K562 (cell line): ENCODE results near the gene NDUFA13. TPM values are rescaled to one million over a fixed set of nuclear protein-coding genes. Genes with fewer than 3 reads are reported as not detected.
A peak's percentile ranks its signal among the peaks of the same experiment; 100 is the strongest.

Source experiments
- CEBPG ChIP-seq, 3 experiments: fragments of 200-800 bp in 1 of 3; sonication (Bioruptor generic) in 1 of 3; sonication (generic) in 1 of 3; formaldehyde crosslinking in 1 of 3; IDR thresholded peaks in 2 of 3; conservative IDR thresholded peaks in 1 of 3; 2 replicates each; pipeline versions ENCODE4 v1.6.1 to v1.8.0; 2016 to 2022; ENCODE audit warnings: missing compliant biosample characterization in 2 of 3, missing genetic modification characterization in 2 of 3, mild to moderate bottlenecking in 1 of 3, missing genetic modification reagents in 1 of 3
- HOMEZ ChIP-seq: fragments of 250-450 bp; sonication (Bioruptor Pico); IDR thresholded peaks from 2 replicates; pipeline ENCODE4 v1.4.0; 2020; ENCODE audit warnings: mild to moderate bottlenecking, moderate library complexity
- NFATC3 ChIP-seq: fragments of 450-650 bp; IDR thresholded peaks from 2 replicates; pipeline ENCODE4 v1.6.1; 2017; ENCODE audit warnings: mild to moderate bottlenecking
- NFRKB ChIP-seq: fragments of 450-650 bp; IDR thresholded peaks from 2 replicates; pipeline ENCODE4 v1.6.1; 2016; ENCODE audit warnings: low read depth
- POLR2A ChIP-seq: fragments of 450-650 bp; conservative IDR thresholded peaks from 2 replicates; pipeline ENCODE4 v1.6.1; 2016
- PYGO2 ChIP-seq: fragments of 450-650 bp; IDR thresholded peaks from 2 replicates; pipeline ENCODE4 v1.6.1; 2016; ENCODE audit warnings: mild to moderate bottlenecking, missing genetic modification characterization, moderate library complexity, missing compliant biosample characterization
- TAF1 ChIP-seq: IDR thresholded peaks from 2 replicates; pipeline ENCODE4 v1.6.1; 2011; ENCODE audit warnings: mild to moderate bottlenecking, low read length, moderate library complexity; ENCODE audit not compliant: insufficient read depth, control insufficient read depth, severe bottlenecking; ENCODE audit errors: extremely low read depth
- THRB ChIP-seq: fragments of 450-650 bp; formaldehyde crosslinking; conservative IDR thresholded peaks from 2 replicates; pipeline ENCODE4 v1.4.0; 2022; ENCODE audit warnings: mild to moderate bottlenecking, missing genetic modification characterization
- ZBTB34 ChIP-seq: fragments of 250-450 bp; sonication (Bioruptor Pico); IDR thresholded peaks from 2 replicates; pipeline ENCODE4 v1.8.0; 2021; ENCODE audit warnings: mild to moderate bottlenecking, moderate library complexity
- ZNF277 ChIP-seq: fragments of 250-450 bp; sonication (Bioruptor Pico); IDR thresholded peaks from 2 replicates; pipeline ENCODE4 v1.8.0; 2022; ENCODE audit warnings: inconsistent platforms, mild to moderate bottlenecking, moderate library complexity, borderline replicate concordance
- ZNF707 ChIP-seq: fragments of 250-450 bp; sonication (Bioruptor Pico); conservative IDR thresholded peaks from 2 replicates; pipeline ENCODE4 v1.8.0; 2022; ENCODE audit warnings: inconsistent platforms, mild to moderate bottlenecking, moderate library complexity
- polyA plus RNA-seq, 8 experiments: library from polyadenylated mRNA; depleted of rRNA in 4 of 8; stranded (reverse) in 5 of 8; unstranded in 3 of 8; fragments of >200 nt; fragmentation: Nextera tagmentation in 2 of 8; fragmentation: Illumina TruSeq in 1 of 8; extraction: Ambion mirVana in 2 of 8; extraction: Trizol in 1 of 8; gene quantifications; 2 replicates each; pipeline versions ENCODE4 v1.2.1 to v1.2.3, GENCODE V29; 2011 to 2014; ENCODE audit warnings: inconsistent platforms in 1 of 8, missing spikeins in 1 of 8
- total RNA-seq, 7 experiments: library from RNA; depleted of rRNA in 6 of 7; stranded (reverse); fragments of >200 nt in 6 of 7; fragmentation: Illumina TruSeq in 2 of 7; extraction: Trizol in 2 of 7; gene quantifications; 2 replicates each; pipeline versions ENCODE4 v1.2.1 to v1.2.3, GENCODE V29; 2011 to 2021; ENCODE audit warnings: low replicate concordance in 1 of 7
- TF ChIP-seq, protein P1 (sequence below), 2 experiments: fragments of 450-650 bp; formaldehyde crosslinking in 1 of 2; IDR thresholded peaks; 2 replicates each; pipeline versions ENCODE4 v1.4.0 to v1.6.1; 2014 to 2020; ENCODE audit warnings: mild to moderate bottlenecking in 2 of 2, borderline replicate concordance in 1 of 2, low read depth in 1 of 2

The NDUFA13 gene
- total and polyA plus RNA-seq, 9 of the 15 experiments (the other 6 are each of a cell fraction or from before 2014, with no cell fraction given), result 146 to 596 (median 429) TPM

GRCh38 chr19:19529783-19530422 lies 13.9 kb downstream of the NDUFA13 start (continued):
- TF ChIP-seq, protein P1, sequence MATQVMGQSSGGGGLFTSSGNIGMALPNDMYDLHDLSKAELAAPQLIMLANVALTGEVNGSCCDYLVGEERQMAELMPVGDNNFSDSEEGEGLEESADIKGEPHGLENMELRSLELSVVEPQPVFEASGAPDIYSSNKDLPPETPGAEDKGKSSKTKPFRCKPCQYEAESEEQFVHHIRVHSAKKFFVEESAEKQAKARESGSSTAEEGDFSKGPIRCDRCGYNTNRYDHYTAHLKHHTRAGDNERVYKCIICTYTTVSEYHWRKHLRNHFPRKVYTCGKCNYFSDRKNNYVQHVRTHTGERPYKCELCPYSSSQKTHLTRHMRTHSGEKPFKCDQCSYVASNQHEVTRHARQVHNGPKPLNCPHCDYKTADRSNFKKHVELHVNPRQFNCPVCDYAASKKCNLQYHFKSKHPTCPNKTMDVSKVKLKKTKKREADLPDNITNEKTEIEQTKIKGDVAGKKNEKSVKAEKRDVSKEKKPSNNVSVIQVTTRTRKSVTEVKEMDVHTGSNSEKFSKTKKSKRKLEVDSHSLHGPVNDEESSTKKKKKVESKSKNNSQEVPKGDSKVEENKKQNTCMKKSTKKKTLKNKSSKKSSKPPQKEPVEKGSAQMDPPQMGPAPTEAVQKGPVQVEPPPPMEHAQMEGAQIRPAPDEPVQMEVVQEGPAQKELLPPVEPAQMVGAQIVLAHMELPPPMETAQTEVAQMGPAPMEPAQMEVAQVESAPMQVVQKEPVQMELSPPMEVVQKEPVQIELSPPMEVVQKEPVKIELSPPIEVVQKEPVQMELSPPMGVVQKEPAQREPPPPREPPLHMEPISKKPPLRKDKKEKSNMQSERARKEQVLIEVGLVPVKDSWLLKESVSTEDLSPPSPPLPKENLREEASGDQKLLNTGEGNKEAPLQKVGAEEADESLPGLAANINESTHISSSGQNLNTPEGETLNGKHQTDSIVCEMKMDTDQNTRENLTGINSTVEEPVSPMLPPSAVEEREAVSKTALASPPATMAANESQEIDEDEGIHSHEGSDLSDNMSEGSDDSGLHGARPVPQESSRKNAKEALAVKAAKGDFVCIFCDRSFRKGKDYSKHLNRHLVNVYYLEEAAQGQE (IDR thresholded peaks at IDR 0.05; ENCODE audit: borderline replicate concordance), result no peak
- TF ChIP-seq, protein P1 (CRISPR knock-in tag; IDR thresholded peaks at IDR 0.05; ENCODE audit: low read depth), result no peak
- no peak for TF ChIP-seq PYGO2
- TF ChIP-seq ZNF707, result no peak
- peak; percentile 25 for TF ChIP-seq POLR2A
- TF ChIP-seq THRB, result no peak
- no peak for TF ChIP-seq ZBTB34 (CRISPR knock-in tag)
- no peak for TF ChIP-seq NFATC3
- TF ChIP-seq CEBPG (CRISPR knock-in tag; IDR thresholded peaks at IDR 0.05), result no peak
- 0 out of 4 replicates have a peak, but pooled peaks of 1 of the 2 experiments have one; percentile 6 for TF ChIP-seq CEBPG (tag; conservative IDR thresholded peaks at IDR 0.05 in 1 of 2, IDR thresholded peaks at IDR 0.05 in 1 of 2)
- TF ChIP-seq HOMEZ (CRISPR knock-in tag), result no peak
- no peak for TF ChIP-seq ZNF277 (CRISPR knock-in tag)
- TF ChIP-seq NFRKB, result no peak
- no peak for TF ChIP-seq TAF1
